ENCODE measurements around the gene PJVK. TPM values are rescaled to one million over a fixed set of nuclear protein-coding genes. Genes with fewer than 3 reads are reported as not detected.

Gene PJVK
- total and polyA plus RNA-seq, 9 of the 15 experiments (the other 6 are each of a cell fraction or from before 2014, with no cell fraction given), result 0.11 to 1.5 (median 0.73) TPM

DNA sequence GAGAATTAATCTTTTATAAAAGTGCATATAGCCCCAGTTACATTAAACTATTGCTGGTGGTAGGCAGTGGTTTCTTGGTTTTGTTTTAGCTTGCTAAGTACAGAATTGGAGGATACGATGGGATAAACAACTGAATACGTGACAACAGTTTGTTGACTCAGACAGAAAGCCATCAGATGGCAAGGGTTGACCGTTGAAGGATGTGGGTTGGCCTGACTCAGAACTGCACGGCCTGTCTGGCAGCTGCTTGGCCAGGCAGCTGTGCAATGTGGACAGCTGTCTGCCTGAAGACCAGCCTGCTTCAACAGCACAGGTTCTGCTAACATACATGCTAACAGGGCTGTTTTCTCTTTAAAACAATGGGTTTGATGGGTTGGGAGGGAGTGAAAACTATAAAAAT, 46.8 kb upstream of the PJVK start (continued):
- TF ChIP-seq JUND (IDR thresholded peaks at IDR 0.05; ENCODE audit: borderline replicate concordance, low read depth, low read length), result peak; percentile 41; the same call in 1 of the 2 replicates
- peak; percentile 62; the same call in 1 of the 3 replicates for TF ChIP-seq JUND (tag; IDR thresholded peaks at IDR 0.05; ENCODE audit: borderline replicate concordance, low read depth, low read length)
- TF ChIP-seq, protein P1, sequence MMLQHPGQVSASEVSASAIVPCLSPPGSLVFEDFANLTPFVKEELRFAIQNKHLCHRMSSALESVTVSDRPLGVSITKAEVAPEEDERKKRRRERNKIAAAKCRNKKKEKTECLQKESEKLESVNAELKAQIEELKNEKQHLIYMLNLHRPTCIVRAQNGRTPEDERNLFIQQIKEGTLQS (IDR thresholded peaks at IDR 0.05), result peak; percentile 29
- TF ChIP-seq, protein P1 (CRISPR knock-in tag; conservative IDR thresholded peaks at IDR 0.05), result no peak
- TF ChIP-seq CBX8 (IDR thresholded peaks at IDR 0.05; ENCODE audit: borderline replicate concordance, extremely low read depth, low read depth, low read length, poor library complexity, severe bottlenecking), result no peak
- TF ChIP-seq CTBP1 (IDR thresholded peaks at IDR 0.05; ENCODE audit: borderline replicate concordance), result 0 out of 2 replicates have a peak, but pooled peaks have one; percentile 24
- TF ChIP-seq ZMIZ1 (IDR thresholded peaks at IDR 0.05; ENCODE audit: low read depth in 2 of 2, low read length in 2 of 2), result no peak
- TF ChIP-seq LCOR (CRISPR knock-in tag; IDR thresholded peaks at IDR 0.05), result no peak
- 0 out of 4 replicates have a peak, but pooled peaks of 1 of the 2 experiments have one; percentile 11 for TF ChIP-seq KDM1A (IDR thresholded peaks at IDR 0.05)
- TF ChIP-seq PTBP1 (IDR thresholded peaks at IDR 0.05; ENCODE audit: low read depth, low read length), result no peak
- TF ChIP-seq BCLAF1 (IDR thresholded peaks at IDR 0.05; ENCODE audit: borderline replicate concordance in 1 of 2, control insufficient read depth in 1 of 2, low read depth in 2 of 2, low read length in 1 of 2), result no peak
- TF ChIP-seq, protein P2, sequence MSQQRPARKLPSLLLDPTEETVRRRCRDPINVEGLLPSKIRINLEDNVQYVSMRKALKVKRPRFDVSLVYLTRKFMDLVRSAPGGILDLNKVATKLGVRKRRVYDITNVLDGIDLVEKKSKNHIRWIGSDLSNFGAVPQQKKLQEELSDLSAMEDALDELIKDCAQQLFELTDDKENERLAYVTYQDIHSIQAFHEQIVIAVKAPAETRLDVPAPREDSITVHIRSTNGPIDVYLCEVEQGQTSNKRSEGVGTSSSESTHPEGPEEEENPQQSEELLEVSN (IDR thresholded peaks at IDR 0.05; ENCODE audit: borderline replicate concordance in 1 of 2, extremely low read depth in 1 of 2, insufficient read depth in 1 of 2, insufficient read length in 1 of 2, low read depth in 1 of 2, low read length in 1 of 2, poor library complexity in 1 of 2, severe bottlenecking in 1 of 2), result no peak
- no peak for TF ChIP-seq NELFE (IDR thresholded peaks at IDR 0.05; ENCODE audit: insufficient read depth, insufficient read length)
- no peak for TF ChIP-seq HEY1 (CRISPR knock-in tag; IDR thresholded peaks at IDR 0.05; ENCODE audit: borderline replicate concordance)
- TF ChIP-seq, protein P3, sequence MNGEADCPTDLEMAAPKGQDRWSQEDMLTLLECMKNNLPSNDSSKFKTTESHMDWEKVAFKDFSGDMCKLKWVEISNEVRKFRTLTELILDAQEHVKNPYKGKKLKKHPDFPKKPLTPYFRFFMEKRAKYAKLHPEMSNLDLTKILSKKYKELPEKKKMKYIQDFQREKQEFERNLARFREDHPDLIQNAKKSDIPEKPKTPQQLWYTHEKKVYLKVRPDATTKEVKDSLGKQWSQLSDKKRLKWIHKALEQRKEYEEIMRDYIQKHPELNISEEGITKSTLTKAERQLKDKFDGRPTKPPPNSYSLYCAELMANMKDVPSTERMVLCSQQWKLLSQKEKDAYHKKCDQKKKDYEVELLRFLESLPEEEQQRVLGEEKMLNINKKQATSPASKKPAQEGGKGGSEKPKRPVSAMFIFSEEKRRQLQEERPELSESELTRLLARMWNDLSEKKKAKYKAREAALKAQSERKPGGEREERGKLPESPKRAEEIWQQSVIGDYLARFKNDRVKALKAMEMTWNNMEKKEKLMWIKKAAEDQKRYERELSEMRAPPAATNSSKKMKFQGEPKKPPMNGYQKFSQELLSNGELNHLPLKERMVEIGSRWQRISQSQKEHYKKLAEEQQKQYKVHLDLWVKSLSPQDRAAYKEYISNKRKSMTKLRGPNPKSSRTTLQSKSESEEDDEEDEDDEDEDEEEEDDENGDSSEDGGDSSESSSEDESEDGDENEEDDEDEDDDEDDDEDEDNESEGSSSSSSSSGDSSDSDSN (IDR thresholded peaks at IDR 0.05; ENCODE audit: borderline replicate concordance in 1 of 2, low read depth in 2 of 2, low read length in 2 of 2), result no peak

Measured in K562 (cell line).